GM19438 (cell line): ENCODE data around the gene CLCNKB.
"Not testable (repeated sequence)": the region's sequence is repeated elsewhere in the genome, so short reads cannot be mapped to it uniquely, and the experiment has no call there.

ENCODE experiments used
- ATAC-seq: cut with Tn5 transposase; IDR thresholded peaks from one replicate; pipeline ENCODE4 v1.9.1; 2021; ENCODE audit warnings: low read depth; ENCODE audit not compliant: unreplicated experiment

The CLCNKB gene

GRCh38 chr1:16029288-16029687 lies 14.3 kb upstream of the CLCNKB start:
- no peak for ATAC-seq

GRCh38 chr1:16031551-16031950 lies 12.0 kb upstream of the CLCNKB start:
- no peak for ATAC-seq

GRCh38 chr1:16032388-16033102 lies 11.0 kb upstream of the CLCNKB start:
- no peak for ATAC-seq

- ATAC-seq = not testable (repeated sequence)
Measured at GRCh38 chr1:16033103-16033632, 10.4 kb upstream of the CLCNKB start.

- ATAC-seq = not testable (repeated sequence)
Measured at GRCh38 chr1:16036461-16036860, 7.1 kb upstream of the CLCNKB start.

- no peak for ATAC-seq
Measured at GRCh38 chr1:16038620-16038912, 5.0 kb upstream of the CLCNKB start.

- ATAC-seq = not testable (repeated sequence)
Measured at GRCh38 chr1:16039871-16040270, 3.7 kb upstream of the CLCNKB start.

- ATAC-seq = no peak
Measured at GRCh38 chr1:16041200-16041599, 2.4 kb upstream of the CLCNKB start.

GRCh38 chr1:16042096-16042495 lies 1.5 kb upstream of the CLCNKB start:
- ATAC-seq = no peak

GRCh38 chr1:16042654-16043053 lies 928 bp upstream of the CLCNKB start:
- ATAC-seq = not testable (repeated sequence)

GRCh38 chr1:16043950-16044349 lies 368 bp downstream of the CLCNKB start:
- ATAC-seq = no peak

GRCh38 chr1:16046842-16047241 lies 3.3 kb downstream of the CLCNKB start:
- no peak for ATAC-seq

GRCh38 chr1:16047791-16048475 lies 4.4 kb downstream of the CLCNKB start:
- ATAC-seq = no peak

GRCh38 chr1:16048573-16049189 lies 5.1 kb downstream of the CLCNKB start:
- no peak for ATAC-seq

GRCh38 chr1:16050328-16050727 lies 6.7 kb downstream of the CLCNKB start:
- no peak for ATAC-seq

- ATAC-seq = no peak
Measured at GRCh38 chr1:16051039-16051438, 7.5 kb downstream of the CLCNKB start.

- ATAC-seq = not testable (repeated sequence)
Measured at GRCh38 chr1:16051949-16052348, 8.4 kb downstream of the CLCNKB start.

GRCh38 chr1:16053781-16054502 lies 10.4 kb downstream of the CLCNKB start:
- no peak for ATAC-seq

GRCh38 chr1:16054598-16055540 lies 11.3 kb downstream of the CLCNKB start:
- no peak for ATAC-seq
